GM12878 (cell line): ENCODE results near the gene MYO15A. TPM values are rescaled to one million over a fixed set of nuclear protein-coding genes. Genes with fewer than 3 reads are reported as not detected.

ENCODE experiments used
- ATAC-seq: fragments of 200-7000 bp; cut with Tn5 transposase; 3 replicates; pipeline ENCODE4 v1.9.1; 2020; ENCODE audit warnings: mild to moderate bottlenecking, moderate library complexity
- BruUV-seq: library from RNA; stranded (reverse); fragments of 400-500 nt; replicated peaks from 2 replicates; lab custom pipeline; 2021; lab: Mats Ljungman, UMichigan
- CTCF ChIA-PET: fragments of 300-600 bp; sonication (Branson Sonifier 250); formaldehyde crosslinking; extraction: SDS; loops from one replicate; lab custom pipeline; 2021; ENCODE audit warnings: inconsistent platforms; lab: Yijun Ruan, JAX
- POLR2A ChIA-PET: fragments of 350-600 bp; formaldehyde crosslinking; extraction: SDS; loops from one replicate; lab custom pipeline; 2021; ENCODE audit warnings: inconsistent platforms; lab: Charles Lee
- RAD21 ChIA-PET: fragments of 300-600 bp; sonication (Branson Sonifier 250); formaldehyde crosslinking; loops from one replicate; lab custom pipeline; 2023; ENCODE audit warnings: antibody characterized with exemption; ENCODE audit not compliant: unreplicated experiment; lab: Charles Lee
- SMC1A ChIA-PET: fragments of 300-600 bp; sonication (Branson Sonifier 250); formaldehyde crosslinking; loops from one replicate; lab custom pipeline; 2023; ENCODE audit not compliant: unreplicated experiment, uncharacterized antibody; lab: Charles Lee
- DNase-seq: peaks from one replicate; pipeline ENCODE4 v3.0.0-alpha.2; 2011; ENCODE audit warnings: low read depth, low spot score
- FAIRE-seq: peaks from 3 replicates; lab custom pipeline; 2011; peaks lifted over from hg19 to GRCh38; lab: Jason Lieb, UNC
- H2AFZ ChIP-seq: 2 replicates; pipeline ENCODE4 v1.6.0; 2011; ENCODE audit warnings: low read depth, low read length, control low read depth; ENCODE audit not compliant: control insufficient read depth
- H3K27ac ChIP-seq: 2 replicates; pipeline ENCODE4 v1.5.1; 2011; ENCODE audit warnings: control low read depth; ENCODE audit not compliant: control insufficient read depth, insufficient read depth
- H3K27me3 ChIP-seq, 2 experiments: replicated peaks in 1 of 2; 2 replicates each; pipeline versions ENCODE4 v1.6.0 to v1.6.1; 2011; ENCODE audit warnings: low read length in 1 of 2; ENCODE audit not compliant: control insufficient read depth in 2 of 2, insufficient read depth in 2 of 2
- H3K36me3 ChIP-seq, 2 experiments: 2 replicates each; pipeline ENCODE4 v1.5.1; 2011; ENCODE audit warnings: low read length in 1 of 2; ENCODE audit not compliant: control insufficient read depth in 2 of 2, insufficient read depth in 2 of 2
- H3K4me1 ChIP-seq: 2 replicates; pipeline ENCODE4 v1.6.1; 2011; ENCODE audit warnings: mild to moderate bottlenecking, low read length, moderate library complexity, mixed read lengths; ENCODE audit not compliant: control insufficient read depth, insufficient read depth
- H3K4me2 ChIP-seq: 2 replicates; pipeline ENCODE4 v1.6.0; 2011; ENCODE audit warnings: control low read depth; ENCODE audit not compliant: control insufficient read depth, insufficient read depth
- H3K4me3 ChIP-seq: fragments of 200-600 bp; sonication (generic); 2 replicates; pipeline ENCODE4 v1.5.1; 2016
- H3K79me2 ChIP-seq: 2 replicates; pipeline ENCODE4 v1.6.0; 2011; ENCODE audit warnings: low read length; ENCODE audit not compliant: control insufficient read depth, insufficient read depth
- H3K9ac ChIP-seq: 2 replicates; pipeline ENCODE4 v1.8.0; 2011; ENCODE audit warnings: low read length, control low read depth, mixed read lengths; ENCODE audit not compliant: control insufficient read depth, insufficient read depth
- H3K9me3 ChIP-seq: replicated peaks from 3 replicates; pipeline ENCODE4 v1.5.1; 2011; ENCODE audit warnings: mild to moderate bottlenecking, low read length; ENCODE audit not compliant: control insufficient read depth, insufficient read depth
- H4K20me1 ChIP-seq: 2 replicates; pipeline ENCODE4 v1.6.0; 2011; ENCODE audit not compliant: control insufficient read depth, insufficient read depth
- BHLHE40 ChIP-seq, 2 experiments: fragments of 450-650 bp in 1 of 2; IDR thresholded peaks; 2 replicates each; pipeline ENCODE4 v1.6.1; 2011 to 2017; ENCODE audit warnings: low read depth in 2 of 2, borderline replicate concordance in 1 of 2, improper control_type of control experiment in 1 of 2, low read length in 1 of 2, mild to moderate bottlenecking in 1 of 2
- EGR1 ChIP-seq, 2 experiments: IDR thresholded peaks; 1 replicate in 1 of 2; 2 replicates in 1 of 2; pipeline ENCODE4 v1.6.1; 2011 to 2012; ENCODE audit warnings: low read depth in 2 of 2, low read length in 2 of 2, borderline replicate concordance in 1 of 2, mild to moderate bottlenecking in 1 of 2, moderate library complexity in 1 of 2
- RAD51 ChIP-seq: fragments of 450-650 bp; IDR thresholded peaks from 2 replicates; pipeline ENCODE4 v1.6.1; 2016; ENCODE audit warnings: moderate library complexity, mild to moderate bottlenecking, inconsistent platforms
- SUPT20H ChIP-seq: IDR thresholded peaks from 2 replicates; pipeline ENCODE4 v1.6.1; 2011; ENCODE audit warnings: low read depth, mild to moderate bottlenecking, low read length, moderate library complexity, borderline replicate concordance; ENCODE audit not compliant: control insufficient read depth
- WRNIP1 ChIP-seq: IDR thresholded peaks from 2 replicates; pipeline ENCODE4 v1.6.1; 2011; ENCODE audit warnings: low read depth, low read length, improper control_type of control experiment, borderline replicate concordance
- WGBS: methylation state at CpG from one replicate; pipeline ENCODE4 v1.1.6; 2016; ENCODE audit warnings: low lambda C conversion rate; ENCODE audit not compliant: insufficient replicate concordance, insufficient coverage; ENCODE audit errors: missing lambda C conversion rate; 5-methylcytosine and 5-hydroxymethylcytosine counted together
- in situ Hi-C: fragments of 300-500 bp; cut with MboI; formaldehyde crosslinking; loops from 9 replicates; pipeline ENCODE4 v1.14.3; 2018; ENCODE audit warnings: mixed read lengths
- intact Hi-C: fragments of 100-400 bp; cut with micrococcal nuclease; formaldehyde crosslinking; loops from one replicate; pipeline ENCODE4 v1.14.2; 2022; ENCODE audit not compliant: unreplicated experiment
- polyA plus RNA-seq, 11 experiments: library from polyadenylated mRNA; depleted of rRNA in 4 of 11; unstranded in 6 of 11; stranded (reverse) in 5 of 11; fragments of >200 nt; fragmentation: Nextera tagmentation in 4 of 11; fragmentation: Illumina TruSeq in 1 of 11; extraction: Ambion mirVana in 4 of 11; extraction: Trizol in 1 of 11; gene quantifications; 1 replicate in 1 of 11; 2 replicates in 10 of 11; pipeline versions ENCODE4 v1.2.1 to v1.2.3, GENCODE V29; 2011 to 2016; ENCODE audit warnings: inconsistent platforms in 2 of 11, missing spikeins in 2 of 11, low read depth in 1 of 11
- total RNA-seq, 4 experiments: library from RNA; depleted of rRNA in 3 of 4; stranded (reverse); fragments of >200 nt in 3 of 4; fragmentation: Illumina TruSeq in 1 of 4; extraction: Trizol in 1 of 4; gene quantifications; 2 replicates each; pipeline versions ENCODE4 v1.2.1 to v1.2.3, GENCODE V29; 2013 to 2021
- TF ChIP-seq, protein P1 (sequence below): fragments of 450-650 bp; IDR thresholded peaks from 2 replicates; pipeline ENCODE4 v1.6.1; 2017; ENCODE audit warnings: mild to moderate bottlenecking, moderate library complexity
- TF ChIP-seq, protein P2 (sequence below): IDR thresholded peaks from 2 replicates; pipeline ENCODE4 v1.6.1; 2012; ENCODE audit warnings: low read depth, low read length, improper control_type of control experiment

MYO15A gene
- total and polyA plus RNA-seq, 10 of the 15 experiments (the other 5 are each of a cell fraction or from before 2014, with no cell fraction given): 0.03 to 0.77 (median 0.21) TPM; not detected in 4

GRCh38 chr17:18176176-18176575 lies 67.6 kb downstream of the MYO15A start:
- Histone ChIP-seq H4K20me1 (no peaks in the 10 kb centered on the region), H3K79me2 (no peaks in the 10 kb centered on the region), H3K4me2 (no peak overlapping the region), H3K9ac (no peak overlapping the region), H3K9me3 (no peaks in the 10 kb centered on the region), H3K36me3 (no peaks in the 10 kb centered on the region), H3K4me3 (no peak overlapping the region), H3K27me3 (no peaks in the 10 kb centered on the region), H3K27ac (no peak overlapping the region), H2AFZ (peak overlapping the region; percentile 19; the same call in 1 of the 2 replicates), H3K4me1 (peaks cover 7% of the 10 kb centered on the region)
- FAIRE-seq (no peak), DNase-seq (no peak), ATAC-seq (peak; percentile 51; the same call in 2 of the 3 replicates)
- intact Hi-C loops: no loop called here
- SMC1A ChIA-PET: interaction anchor here (1.0 to 1.5 kb wide), 2 partner anchors 10 kb away, joined by 3 read pairs; no protein-coding TSS in a partner anchor
- WGBS: 41% methylated on average over 7 of the region's 7 CpGs
- in situ Hi-C loops: no loop called here
- BruUV-seq: no TSS peak
- POLR2A ChIA-PET: no interaction called here
- RAD21 ChIA-PET: no interaction called here
- CTCF ChIA-PET: interaction anchor here (1.9 kb wide), 1 partner anchor 10 kb away, joined by 4 read pairs; no protein-coding TSS in a partner anchor
- TF ChIP-seq, protein P1, sequence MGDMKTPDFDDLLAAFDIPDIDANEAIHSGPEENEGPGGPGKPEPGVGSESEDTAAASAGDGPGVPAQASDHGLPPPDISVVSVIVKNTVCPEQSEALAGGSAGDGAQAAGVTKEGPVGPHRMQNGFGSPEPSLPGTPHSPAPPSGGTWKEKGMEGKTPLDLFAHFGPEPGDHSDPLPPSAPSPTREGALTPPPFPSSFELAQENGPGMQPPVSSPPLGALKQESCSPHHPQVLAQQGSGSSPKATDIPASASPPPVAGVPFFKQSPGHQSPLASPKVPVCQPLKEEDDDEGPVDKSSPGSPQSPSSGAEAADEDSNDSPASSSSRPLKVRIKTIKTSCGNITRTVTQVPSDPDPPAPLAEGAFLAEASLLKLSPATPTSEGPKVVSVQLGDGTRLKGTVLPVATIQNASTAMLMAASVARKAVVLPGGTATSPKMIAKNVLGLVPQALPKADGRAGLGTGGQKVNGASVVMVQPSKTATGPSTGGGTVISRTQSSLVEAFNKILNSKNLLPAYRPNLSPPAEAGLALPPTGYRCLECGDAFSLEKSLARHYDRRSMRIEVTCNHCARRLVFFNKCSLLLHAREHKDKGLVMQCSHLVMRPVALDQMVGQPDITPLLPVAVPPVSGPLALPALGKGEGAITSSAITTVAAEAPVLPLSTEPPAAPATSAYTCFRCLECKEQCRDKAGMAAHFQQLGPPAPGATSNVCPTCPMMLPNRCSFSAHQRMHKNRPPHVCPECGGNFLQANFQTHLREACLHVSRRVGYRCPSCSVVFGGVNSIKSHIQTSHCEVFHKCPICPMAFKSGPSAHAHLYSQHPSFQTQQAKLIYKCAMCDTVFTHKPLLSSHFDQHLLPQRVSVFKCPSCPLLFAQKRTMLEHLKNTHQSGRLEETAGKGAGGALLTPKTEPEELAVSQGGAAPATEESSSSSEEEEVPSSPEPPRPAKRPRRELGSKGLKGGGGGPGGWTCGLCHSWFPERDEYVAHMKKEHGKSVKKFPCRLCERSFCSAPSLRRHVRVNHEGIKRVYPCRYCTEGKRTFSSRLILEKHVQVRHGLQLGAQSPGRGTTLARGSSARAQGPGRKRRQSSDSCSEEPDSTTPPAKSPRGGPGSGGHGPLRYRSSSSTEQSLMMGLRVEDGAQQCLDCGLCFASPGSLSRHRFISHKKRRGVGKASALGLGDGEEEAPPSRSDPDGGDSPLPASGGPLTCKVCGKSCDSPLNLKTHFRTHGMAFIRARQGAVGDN: peak; percentile 88
- TF ChIP-seq EGR1 (IDR thresholded peaks at IDR 0.05; ENCODE audit: borderline replicate concordance in 1 of 2, low read depth in 2 of 2, low read length in 2 of 2) (no peak), WRNIP1 (no peak), SUPT20H (no peak), BHLHE40 (IDR thresholded peaks at IDR 0.05; ENCODE audit: borderline replicate concordance in 1 of 2, low read depth in 2 of 2, low read length in 1 of 2) (peak in 1 of 2 experiments; percentile 36; a peak in 1 of 4 replicates), RAD51 (peak; percentile 66)
- TF ChIP-seq, protein P2, sequence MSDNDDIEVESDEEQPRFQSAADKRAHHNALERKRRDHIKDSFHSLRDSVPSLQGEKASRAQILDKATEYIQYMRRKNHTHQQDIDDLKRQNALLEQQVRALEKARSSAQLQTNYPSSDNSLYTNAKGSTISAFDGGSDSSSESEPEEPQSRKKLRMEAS: peak; percentile 45; the same call in 1 of the 2 replicates
